Measurements from ENCODE around the gene GCC1.

The GCC1 gene

GRCh38 chr7:127585044-127585953 is at the start of gene GCC1:
Gene GCC1 (minus strand): TSS chr7:127585596. CDS start chr7:127585182, 414 bp downstream.
- DNase-seq, result peak; percentile 92

GRCh38 chr7:127632276-127632910 is 47.0 kb upstream of the GCC1 start:
- no peak for DNase-seq

- DNase-seq, result peak; percentile 41
Observed at GRCh38 chr7:127629268-127629854, 44.0 kb upstream of the GCC1 start.

GRCh38 chr7:127628445-127628844 is 43.0 kb upstream of the GCC1 start:
- no peak for DNase-seq

- DNase-seq, result no peak
Observed at GRCh38 chr7:127625331-127625730, 39.9 kb upstream of the GCC1 start.

GRCh38 chr7:127620406-127621233 is 35.2 kb upstream of the GCC1 start:
- no peak for DNase-seq

- no peak for DNase-seq
Observed at GRCh38 chr7:127619681-127620405, 34.4 kb upstream of the GCC1 start.

- DNase-seq, result no peak
Observed at GRCh38 chr7:127618775-127619174, 33.4 kb upstream of the GCC1 start.

- DNase-seq, result no peak
Observed at GRCh38 chr7:127618042-127618441, 32.6 kb upstream of the GCC1 start, which contains the start of gene PAX4. Gene PAX4 (minus strand): TSS chr7:127618142. CDS start chr7:127615928, 2,214 bp downstream.

- DNase-seq, result no peak
Observed at GRCh38 chr7:127616724-127617123, 31.3 kb upstream of the GCC1 start.

- no peak for DNase-seq
Observed at GRCh38 chr7:127612263-127612662, 26.9 kb upstream of the GCC1 start.

- DNase-seq, result no peak
Observed at GRCh38 chr7:127609297-127609696, 23.9 kb upstream of the GCC1 start.

- no peak for DNase-seq
Observed at GRCh38 chr7:127608446-127608845, 23.1 kb upstream of the GCC1 start.

- DNase-seq, result no peak
Observed at GRCh38 chr7:127600885-127601284, 15.5 kb upstream of the GCC1 start.

- DNase-seq, result no peak
Observed at GRCh38 chr7:127598318-127598717, 12.9 kb upstream of the GCC1 start.

GRCh38 chr7:127595737-127596136 is 10.3 kb upstream of the GCC1 start:
- DNase-seq, result no peak

- DNase-seq, result no peak
Observed at GRCh38 chr7:127594490-127594889, 9.1 kb upstream of the GCC1 start.

- DNase-seq, result no peak
Observed at GRCh38 chr7:127592550-127592949, 7.2 kb upstream of the GCC1 start.

- DNase-seq, result no peak
Observed at GRCh38 chr7:127591591-127591990, 6.2 kb upstream of the GCC1 start.

- no peak for DNase-seq
Observed at GRCh38 chr7:127591189-127591588, 5.8 kb upstream of the GCC1 start.

- no peak for DNase-seq
Observed at GRCh38 chr7:127589896-127590295, 4.5 kb upstream of the GCC1 start.

Measured in stimulated activated CD4-positive, alpha-beta T cell treated with anti-CD3 and anti-CD28 coated beads, Interleukin-1b, Interleukin-23, amount 100 ng/mL, for 48 hours (primary cell).